Liver (tissue), 9 donors: ENCODE measurements around the gene SNX5. TPM values are rescaled to one million over a fixed set of nuclear protein-coding genes. Genes with fewer than 3 reads are reported as not detected.

Experiments used
- DNase-seq: peaks from one replicate; pipeline ENCODE4 v3.0.0-alpha.2; 2017; ENCODE audit warnings: low spot score
- H3K27ac ChIP-seq, 2 donors: one replicate each; pipeline ENCODE4 v1.7.0; 2013; ENCODE audit warnings: inconsistent platforms in 2 of 2, low read length in 2 of 2, control low read depth in 1 of 2, low read depth in 1 of 2, mild to moderate bottlenecking in 1 of 2
- H3K27me3 ChIP-seq, 4 donors: one replicate each; pipeline versions ENCODE4 v1.6.1 to v1.7.0; 2013; ENCODE audit warnings: low read length in 3 of 4, inconsistent platforms in 1 of 4, mild to moderate bottlenecking in 1 of 4, moderate library complexity in 1 of 4; ENCODE audit not compliant: control insufficient read depth in 4 of 4, insufficient read depth in 4 of 4
- H3K36me3 ChIP-seq, 4 donors: one replicate each; pipeline versions ENCODE4 v1.6.1 to v1.7.0; 2013; ENCODE audit warnings: low read length in 3 of 4, mild to moderate bottlenecking in 3 of 4, low read depth in 1 of 4, moderate library complexity in 1 of 4; ENCODE audit not compliant: control insufficient read depth in 4 of 4, insufficient read depth in 3 of 4
- H3K4me1 ChIP-seq, 4 donors: one replicate each; pipeline versions ENCODE4 v1.6.1 to v1.7.0; 2013; ENCODE audit warnings: low read length in 3 of 4, mild to moderate bottlenecking in 3 of 4, moderate library complexity in 1 of 4; ENCODE audit not compliant: control insufficient read depth in 4 of 4, insufficient read depth in 4 of 4
- H3K4me3 ChIP-seq, 3 donors: one replicate each; pipeline versions ENCODE4 v1.6.1 to v1.7.0; 2013; ENCODE audit warnings: low read length in 3 of 3, control low read depth in 1 of 3, low read depth in 1 of 3, mild to moderate bottlenecking in 1 of 3
- H3K9ac ChIP-seq, 2 donors: one replicate each; pipeline ENCODE4 v1.7.0; 2013; ENCODE audit warnings: low read length in 2 of 2, mild to moderate bottlenecking in 2 of 2, moderate library complexity in 2 of 2, control low read depth in 1 of 2, low read depth in 1 of 2
- H3K9me3 ChIP-seq, 4 donors: one replicate each; pipeline versions ENCODE4 v1.6.1 to v1.7.0; 2013; ENCODE audit warnings: low read length in 3 of 4; ENCODE audit not compliant: control insufficient read depth in 4 of 4
- ATF3 ChIP-seq: IDR thresholded peaks from 2 replicates; pipeline ENCODE4 v1.6.1; 2016; ENCODE audit warnings: antibody characterized with exemption
- EGR1 ChIP-seq, 2 donors: IDR thresholded peaks; 2 replicates each; pipeline ENCODE4 v1.6.1; 2016 to 2018; ENCODE audit warnings: antibody characterized with exemption in 2 of 2, low read depth in 2 of 2
- FOXA1 ChIP-seq: IDR thresholded peaks from 2 replicates; pipeline ENCODE4 v1.6.1; 2016; ENCODE audit warnings: antibody characterized with exemption
- FOXA2 ChIP-seq: IDR thresholded peaks from 2 replicates; pipeline ENCODE4 v1.6.1; 2016; ENCODE audit warnings: antibody characterized with exemption
- GABPA ChIP-seq, 2 donors: IDR thresholded peaks in 1 of 2; conservative IDR thresholded peaks in 1 of 2; 2 replicates each; pipeline ENCODE4 v1.6.1; 2016; ENCODE audit warnings: antibody characterized with exemption in 2 of 2, mild to moderate bottlenecking in 1 of 2, moderate library complexity in 1 of 2
- HNF4A ChIP-seq, 2 donors: conservative IDR thresholded peaks; 2 replicates each; pipeline ENCODE4 v1.6.1; 2016; ENCODE audit warnings: antibody characterized with exemption in 2 of 2, mild to moderate bottlenecking in 2 of 2
- JUND ChIP-seq, 2 donors: IDR thresholded peaks; 2 replicates each; pipeline ENCODE4 v1.6.1; 2016; ENCODE audit warnings: antibody characterized with exemption in 2 of 2
- NR2F2 ChIP-seq: IDR thresholded peaks from 2 replicates; pipeline ENCODE4 v1.6.1; 2016; ENCODE audit warnings: antibody characterized with exemption
- RAD21 ChIP-seq, 2 donors: IDR thresholded peaks; 2 replicates each; pipeline ENCODE4 v1.6.1; 2016; ENCODE audit warnings: antibody characterized with exemption in 2 of 2, mild to moderate bottlenecking in 2 of 2
- REST ChIP-seq: IDR thresholded peaks from 2 replicates; pipeline ENCODE4 v1.6.1; 2016; ENCODE audit warnings: antibody characterized with exemption, mild to moderate bottlenecking
- RXRA ChIP-seq, 2 donors: IDR thresholded peaks; 2 replicates each; pipeline ENCODE4 v1.6.1; 2017 to 2018; ENCODE audit warnings: antibody characterized with exemption in 2 of 2, mild to moderate bottlenecking in 1 of 2
- SP1 ChIP-seq: IDR thresholded peaks from 2 replicates; pipeline ENCODE4 v1.6.1; 2018; ENCODE audit warnings: antibody characterized with exemption, mild to moderate bottlenecking
- TAF1 ChIP-seq: conservative IDR thresholded peaks from 2 replicates; pipeline ENCODE4 v1.6.1; 2016; ENCODE audit warnings: antibody characterized with exemption, mild to moderate bottlenecking
- WGBS: extraction: QIAGEN DNeasy Blood & Tissue Kit; methylation state at CpG from one replicate; pipeline ENCODE4 v1.1.7; 2013; 5-methylcytosine and 5-hydroxymethylcytosine counted together
- polyA plus RNA-seq, 2 donors: library from polyadenylated mRNA; stranded (reverse) in 1 of 2; unstranded in 1 of 2; fragments of 200-250 nt in 1 of 2; fragments of >200 nt in 1 of 2; fragmentation: Nextera tagmentation in 1 of 2; extraction: Ambion mirVana in 1 of 2; gene quantifications; one replicate each; pipeline versions ENCODE4 v1.2.1 to v1.2.3, GENCODE V29; 2013 to 2015
- total RNA-seq, 2 donors: library from RNA; depleted of rRNA; stranded (reverse); fragments of >200 nt; gene quantifications; one replicate each; pipeline ENCODE4 v1.2.3, GENCODE V29; 2014
- TF ChIP-seq, protein P1 (sequence below): IDR thresholded peaks from 2 replicates; pipeline ENCODE4 v1.6.1; 2016; ENCODE audit warnings: antibody characterized with exemption
- donor health status: healthy.
- donor health status: healthy.
- donor health status: healthy.
- donor health status: healthy.
- donor health status: healthy.

Gene SNX5
- total and polyA plus RNA-seq, 4 donors = 32.8 to 77.8 (median 46.2) TPM

- no peak for TF ChIP-seq GABPA (IDR thresholded peaks at IDR 0.05 in 1 of 2, conservative IDR thresholded peaks at IDR 0.05 in 1 of 2)
- no peak for TF ChIP-seq EGR1 (IDR thresholded peaks at IDR 0.05; ENCODE audit: low read depth in 2 of 2)
- no peak for TF ChIP-seq HNF4A (conservative IDR thresholded peaks at IDR 0.05)
Measured at GRCh38 chr20:17992847-17993513, 24.4 kb upstream of the SNX5 start (continued).

DNA sequence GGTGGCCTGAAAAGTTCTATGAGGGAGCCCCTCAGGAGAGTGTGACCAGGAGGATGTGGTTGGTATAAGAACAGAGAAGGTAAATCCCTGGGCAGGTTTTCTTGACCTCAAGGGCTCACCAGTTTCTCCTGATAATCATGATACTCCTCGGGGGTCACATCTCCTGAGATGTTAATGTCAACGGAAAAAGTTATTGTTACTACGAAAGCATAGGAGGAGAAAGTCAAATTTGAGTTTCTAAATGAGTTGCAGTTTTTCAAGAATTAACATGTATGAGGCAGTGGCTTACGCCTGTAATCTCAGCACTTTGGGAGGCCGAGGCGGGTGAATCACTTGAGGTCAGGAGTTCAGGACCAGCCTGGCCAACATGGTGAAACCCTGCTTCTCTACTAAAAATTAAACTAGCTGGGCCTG, 23.6 kb upstream of the SNX5 start:
- Histone ChIP-seq H3K9me3 (no peaks in the 10 kb centered on the region), H3K4me3 (no peak overlapping the region), H3K9ac (no peak overlapping the region), H3K27ac (no peak overlapping the region), H3K27me3 (no peaks in the 10 kb centered on the region), H3K4me1 (peaks cover 0 to 7% (median 2%) of the 10 kb centered on the region in 4 donors), H3K36me3 (no peaks in the 10 kb centered on the region)
- DNase-seq = no peak
- WGBS = 88% methylated on average over 6 of the region's 6 CpGs
- TF ChIP-seq FOXA1 = no peak

GRCh38 chr20:17990278-17990972, 21.8 kb upstream of the SNX5 start:
- WGBS = 87% methylated on average over 10 of the region's 10 CpGs
- Histone ChIP-seq H3K9me3 (no peaks in the 10 kb centered on the region), H3K9ac (no peak overlapping the region), H3K36me3 (peaks cover 0 to 2% (median 0%) of the 10 kb centered on the region in 4 donors), H3K4me3 (no peak overlapping the region), H3K27me3 (no peaks in the 10 kb centered on the region), H3K4me1 (peaks cover 1 to 12% (median 10%) of the 10 kb centered on the region in 4 donors), H3K27ac (no peak overlapping the region)
- TF ChIP-seq ATF3 (no peak), RAD21 (IDR thresholded peaks at IDR 0.05) (no peak), REST (no peak), NR2F2 (no peak), EGR1 (IDR thresholded peaks at IDR 0.05; ENCODE audit: low read depth in 2 of 2) (no peak), FOXA1 (no peak), RXRA (IDR thresholded peaks at IDR 0.05) (no peak), SP1 (no peak), GABPA (IDR thresholded peaks at IDR 0.05 in 1 of 2, conservative IDR thresholded peaks at IDR 0.05 in 1 of 2) (no peak), TAF1 (no peak), FOXA2 (no peak), JUND (IDR thresholded peaks at IDR 0.05) (no peak)
- TF ChIP-seq, protein P1, sequence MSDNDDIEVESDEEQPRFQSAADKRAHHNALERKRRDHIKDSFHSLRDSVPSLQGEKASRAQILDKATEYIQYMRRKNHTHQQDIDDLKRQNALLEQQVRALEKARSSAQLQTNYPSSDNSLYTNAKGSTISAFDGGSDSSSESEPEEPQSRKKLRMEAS = no peak
- DNase-seq = no peak
